Measurements from ENCODE around the gene PAEP. TPM values are rescaled to one million over a fixed set of nuclear protein-coding genes. Genes with fewer than 3 reads are reported as not detected.

PAEP gene
- total and polyA plus RNA-seq, 2 experiments from 2014 or later: not detected

DNA sequence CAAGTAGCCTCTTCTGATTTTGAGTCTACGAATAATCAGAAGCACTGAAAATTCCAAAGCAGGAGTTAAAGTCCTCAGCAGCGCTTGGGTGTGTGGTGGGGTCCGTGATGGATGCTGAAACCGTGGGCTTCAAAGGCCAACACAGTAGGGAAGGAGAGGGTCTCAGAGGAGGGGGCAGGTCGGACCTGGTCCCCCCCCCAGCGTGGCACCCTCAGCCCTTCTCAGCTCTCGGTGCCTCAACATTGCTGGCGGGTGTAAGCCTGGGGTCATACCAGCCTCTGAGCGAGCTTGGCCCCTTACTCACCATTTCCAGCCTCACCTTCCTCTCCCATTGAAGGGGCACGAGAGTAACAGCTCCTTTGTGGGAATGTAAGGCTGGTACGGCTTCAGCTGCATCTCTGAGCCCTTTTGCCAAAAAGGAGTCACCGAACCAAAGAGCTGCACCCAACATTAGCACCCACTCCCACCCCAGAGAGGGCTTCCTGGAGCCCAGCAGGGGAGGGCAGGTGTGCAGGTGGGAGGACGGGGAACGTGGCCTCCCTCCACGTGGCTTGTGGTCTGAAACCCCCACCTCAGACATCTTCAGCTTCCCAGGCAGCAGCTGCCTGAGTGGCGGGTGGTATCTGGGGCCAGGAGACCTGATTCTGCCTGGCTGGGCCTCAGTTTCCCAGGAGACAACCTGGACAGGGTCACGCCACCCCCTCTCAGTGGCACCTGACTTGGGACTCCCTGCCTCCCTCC lies 47.0 kb upstream of the PAEP start:
- Histone ChIP-seq H3K9ac (no peak overlapping the region), H3K27ac (no peak overlapping the region), H3K4me2 (ENCODE audit: unreplicated experiment) (no peak overlapping the region), H3K4me3 (no peak overlapping the region), H3K27me3 (replicated peaks; ENCODE audit: insufficient read depth) (peaks cover 23% of the 10 kb centered on the region; the same call in 1 of the 2 replicates), H3F3A (ENCODE audit: insufficient read depth) (peaks cover 13% of the 10 kb centered on the region; the same call in 1 of the 2 replicates), H2AFZ (no peak overlapping the region), H4K20me1 (ENCODE audit: insufficient read depth) (no peaks in the 10 kb centered on the region), H3K4me1 (ENCODE audit: insufficient read depth) (peaks cover 12% of the 10 kb centered on the region), H3K36me3 (ENCODE audit: low read depth) (no peaks in the 10 kb centered on the region), H3K9me3 (ENCODE audit: low read depth) (no peaks in the 10 kb centered on the region), H3K9me2 (ENCODE audit: insufficient read depth) (no peaks in the 10 kb centered on the region), H3K79me2 (ENCODE audit: insufficient read depth) (no peaks in the 10 kb centered on the region)
- no peak for DNase-seq
- in situ Hi-C loops (cut with MboI): no loop called here
- TF ChIP-seq EZH2phosphoT487 (IDR thresholded peaks at IDR 0.05; ENCODE audit: insufficient read depth, low read depth): no peak
- no peak for TF ChIP-seq EZH2 (IDR thresholded peaks at IDR 0.05; ENCODE audit: insufficient read depth, poor library complexity, severe bottlenecking)
- WGBS, 2 experiments (ENCODE audit: low coverage in 1 of 2, low lambda C conversion rate in 2 of 2, missing lambda C conversion rate in 2 of 2): 58 to 61% methylated on average over 17 of the region's 17 CpGs

DNA sequence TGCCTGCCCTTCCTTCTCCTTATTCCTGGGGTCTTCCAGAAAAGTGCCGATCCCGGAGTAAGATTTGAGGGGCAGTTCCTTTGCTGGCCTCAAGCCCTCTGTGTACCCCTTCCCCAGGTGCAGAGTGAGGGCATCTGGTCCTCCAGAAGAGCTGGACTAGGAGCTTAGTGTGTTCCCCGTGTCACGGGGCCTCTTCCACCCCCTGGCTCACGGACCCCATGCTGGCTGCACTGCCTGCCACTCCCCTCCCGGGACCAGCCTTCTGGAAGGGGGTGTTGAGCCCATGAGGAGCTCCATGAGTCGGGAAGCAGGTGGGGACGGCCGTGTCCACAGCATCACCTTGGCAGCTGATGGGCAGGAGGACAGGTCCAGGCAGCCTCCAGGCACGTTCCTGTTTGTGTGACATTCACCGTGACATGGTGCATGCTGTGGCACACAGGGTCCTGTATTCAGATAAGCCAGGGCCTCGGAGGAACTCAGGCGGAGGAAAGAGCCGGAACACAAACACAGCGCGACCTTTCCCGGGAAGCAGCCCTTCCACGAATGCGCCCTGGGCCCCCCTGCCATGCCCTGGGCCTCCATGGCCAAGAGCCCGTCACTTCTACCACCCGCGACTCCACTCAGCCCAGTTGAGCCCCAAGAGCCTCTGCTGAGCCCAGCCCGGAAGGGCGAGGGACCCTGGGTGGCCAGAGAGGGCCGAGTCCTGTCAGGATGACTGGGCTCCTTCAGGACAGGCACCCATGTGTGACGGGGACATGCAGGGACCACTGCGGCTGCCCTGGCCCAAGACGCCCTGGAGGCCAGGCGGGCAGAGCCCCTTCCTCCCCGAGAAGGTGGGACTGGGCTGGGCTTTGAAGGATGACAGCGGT lies 46.2 kb upstream of the PAEP start:
- Histone ChIP-seq H3K9ac (no peak overlapping the region), H2AFZ (no peak overlapping the region), H3K4me1 (ENCODE audit: insufficient read depth) (peaks cover 12% of the 10 kb centered on the region), H3K79me2 (ENCODE audit: insufficient read depth) (no peaks in the 10 kb centered on the region), H3K9me3 (ENCODE audit: low read depth) (no peaks in the 10 kb centered on the region), H3K36me3 (ENCODE audit: low read depth) (no peaks in the 10 kb centered on the region), H3K4me3 (no peak overlapping the region), H3K27ac (no peak overlapping the region), H4K20me1 (ENCODE audit: insufficient read depth) (no peaks in the 10 kb centered on the region), H3K27me3 (replicated peaks; ENCODE audit: insufficient read depth) (peaks cover 23% of the 10 kb centered on the region; the same call in 1 of the 2 replicates), H3K9me2 (ENCODE audit: insufficient read depth) (no peaks in the 10 kb centered on the region), H3F3A (ENCODE audit: insufficient read depth) (peaks cover 11% of the 10 kb centered on the region; the same call in 1 of the 2 replicates), H3K4me2 (ENCODE audit: unreplicated experiment) (no peak overlapping the region)
- in situ Hi-C loops (cut with MboI): no loop called here
- TF ChIP-seq EZH2phosphoT487 (IDR thresholded peaks at IDR 0.05; ENCODE audit: insufficient read depth, low read depth) (no peak), EZH2 (IDR thresholded peaks at IDR 0.05; ENCODE audit: insufficient read depth, poor library complexity, severe bottlenecking) (no peak)
- no peak for DNase-seq
- WGBS, 2 experiments (ENCODE audit: low coverage in 1 of 2, low lambda C conversion rate in 2 of 2, missing lambda C conversion rate in 2 of 2): 70 to 72% methylated on average over 30 to 31 of the region's 31 CpGs

DNA sequence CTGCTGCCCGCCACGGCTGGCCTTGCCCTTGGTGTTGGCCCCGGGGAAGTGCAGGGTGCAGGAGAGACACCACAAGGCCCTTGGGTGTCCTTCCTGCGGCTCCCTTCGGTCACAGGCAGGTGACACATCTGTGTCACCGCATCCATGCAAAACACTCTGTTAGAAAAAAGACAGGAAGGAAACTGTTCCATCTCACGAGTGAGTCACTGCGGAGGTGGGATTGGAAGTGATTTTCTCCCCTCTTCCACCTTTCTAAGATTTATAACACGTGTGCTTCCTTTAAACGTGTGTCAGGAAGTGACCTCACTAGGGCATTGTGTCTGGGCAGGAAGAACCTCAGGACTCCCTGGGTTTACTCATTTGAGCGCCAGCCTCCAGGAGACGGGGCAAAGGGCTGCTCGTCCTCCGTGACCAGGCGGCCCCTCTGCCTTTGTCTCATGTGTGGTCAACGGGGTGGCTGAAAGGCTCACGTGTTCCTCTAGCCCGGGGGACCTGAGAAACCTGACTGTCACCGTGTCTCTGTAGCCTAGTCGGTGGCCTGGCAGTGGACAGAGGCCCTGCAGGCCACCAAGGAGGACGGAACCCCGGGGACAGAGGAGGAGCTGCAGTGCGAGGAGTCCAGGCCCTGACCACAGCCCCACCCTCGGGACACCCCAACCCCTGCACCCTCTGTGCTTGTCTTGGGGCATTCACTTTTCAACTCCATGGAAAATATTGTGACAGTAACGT lies 45.3 kb upstream of the PAEP start:
- DNase-seq: no peak
- WGBS, 2 experiments (ENCODE audit: low coverage in 1 of 2, low lambda C conversion rate in 2 of 2, missing lambda C conversion rate in 2 of 2): 74 to 76% methylated on average over 22 to 23 of the region's 25 CpGs
- Histone ChIP-seq H3K36me3 (ENCODE audit: low read depth) (no peaks in the 10 kb centered on the region), H4K20me1 (ENCODE audit: insufficient read depth) (no peaks in the 10 kb centered on the region), H3K27me3 (replicated peaks; ENCODE audit: insufficient read depth) (peaks cover 23% of the 10 kb centered on the region; the same call in 1 of the 2 replicates), H3K9me3 (ENCODE audit: low read depth) (no peaks in the 10 kb centered on the region), H2AFZ (no peak overlapping the region), H3K79me2 (ENCODE audit: insufficient read depth) (no peaks in the 10 kb centered on the region), H3K4me2 (ENCODE audit: unreplicated experiment) (no peak overlapping the region), H3K4me3 (no peak overlapping the region), H3K9me2 (ENCODE audit: insufficient read depth) (no peaks in the 10 kb centered on the region), H3K4me1 (ENCODE audit: insufficient read depth) (peaks cover 6% of the 10 kb centered on the region), H3K27ac (no peak overlapping the region), H3F3A (ENCODE audit: insufficient read depth) (peaks cover under 1% of the 10 kb centered on the region; the same call in 1 of the 2 replicates), H3K9ac (no peak overlapping the region)
- in situ Hi-C loops (cut with MboI): no loop called here
- no peak for TF ChIP-seq EZH2 (IDR thresholded peaks at IDR 0.05; ENCODE audit: insufficient read depth, poor library complexity, severe bottlenecking)
- TF ChIP-seq EZH2phosphoT487 (IDR thresholded peaks at IDR 0.05; ENCODE audit: insufficient read depth, low read depth): no peak

DNA sequence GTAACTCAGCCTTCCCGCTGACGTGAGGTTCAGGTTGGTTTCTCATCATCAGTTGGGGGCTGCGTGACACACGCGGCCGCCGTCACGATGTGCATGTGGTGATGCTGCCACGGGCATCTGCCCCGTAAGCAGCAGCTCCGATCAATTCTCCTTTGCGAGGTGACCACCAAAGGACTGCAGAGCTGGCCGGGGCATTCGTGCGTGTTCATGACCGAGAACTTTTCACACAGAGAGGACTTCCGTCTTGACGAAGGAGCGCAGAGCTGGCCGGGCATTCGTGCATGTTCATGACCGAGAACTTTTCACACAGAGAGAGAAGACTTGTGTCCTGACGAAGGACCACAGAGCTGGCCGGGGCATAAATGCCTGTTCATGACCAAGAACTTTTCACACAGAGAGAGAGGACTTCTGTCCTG lies 44.1 kb upstream of the PAEP start:
- Histone ChIP-seq H3K9me2 (ENCODE audit: insufficient read depth) (no peaks in the 10 kb centered on the region), H3K27ac (no peak overlapping the region), H3K4me1 (ENCODE audit: insufficient read depth) (no peaks in the 10 kb centered on the region), H3F3A (ENCODE audit: insufficient read depth) (no peaks in the 10 kb centered on the region), H3K9me3 (ENCODE audit: low read depth) (no peaks in the 10 kb centered on the region), H2AFZ (no peak overlapping the region), H3K4me3 (no peak overlapping the region), H3K79me2 (ENCODE audit: insufficient read depth) (no peaks in the 10 kb centered on the region), H4K20me1 (ENCODE audit: insufficient read depth) (no peaks in the 10 kb centered on the region), H3K36me3 (ENCODE audit: low read depth) (no peaks in the 10 kb centered on the region), H3K4me2 (ENCODE audit: unreplicated experiment) (no peak overlapping the region), H3K9ac (no peak overlapping the region), H3K27me3 (replicated peaks; ENCODE audit: insufficient read depth) (peaks cover 23% of the 10 kb centered on the region; the same call in 1 of the 2 replicates)
- no peak for DNase-seq
- TF ChIP-seq EZH2 (IDR thresholded peaks at IDR 0.05; ENCODE audit: insufficient read depth, poor library complexity, severe bottlenecking) (no peak), EZH2phosphoT487 (IDR thresholded peaks at IDR 0.05; ENCODE audit: insufficient read depth, low read depth) (no peak)
- 54 to 62% methylated on average over 24 of the region's 24 CpGs for WGBS, 2 experiments (ENCODE audit: low coverage in 1 of 2, low lambda C conversion rate in 2 of 2, missing lambda C conversion rate in 2 of 2)
- in situ Hi-C loops (cut with MboI): no loop called here

Measured in GM23248 (cell line).